Stomach (tissue), 9 donors: ENCODE measurements around the gene COX7B. TPM values are rescaled to one million over a fixed set of nuclear protein-coding genes. Genes with fewer than 3 reads are reported as not detected.
A peak's percentile ranks its signal among the peaks of the same experiment; 100 is the strongest.

Source experiments
- DNase-seq, 2 donors: peaks; one replicate each; pipeline versions ENCODE4 v3.0.0 to v3.0.0-alpha.2; 2013 to 2019
- H3K27ac ChIP-seq, 5 donors: fragments of 200-600 bp in 4 of 5; sonication (generic) in 4 of 5; one replicate each; pipeline ENCODE4 v1.5.1; 2013 to 2019; ENCODE audit warnings: mild to moderate bottlenecking in 1 of 5, moderate library complexity in 1 of 5
- H3K27me3 ChIP-seq, 3 donors: fragments of 200-600 bp; sonication (generic); one replicate each; pipeline ENCODE4 v1.5.1; 2017 to 2019; ENCODE audit warnings: mixed run types in 1 of 3
- H3K36me3 ChIP-seq, 4 donors: fragments of 200-600 bp; sonication (generic); 1 replicate in 3 of 4; 2 replicates in 1 of 4; pipeline ENCODE4 v1.5.1; 2016 to 2019
- H3K4me1 ChIP-seq, 4 donors: fragments of 200-600 bp; sonication (generic); one replicate each; pipeline ENCODE4 v1.5.1; 2016 to 2019
- H3K4me3 ChIP-seq, 4 donors: fragments of 200-600 bp; sonication (generic) in 3 of 4; one replicate each; pipeline ENCODE4 v1.5.1; 2016 to 2019; ENCODE audit warnings: mild to moderate bottlenecking in 1 of 4
- H3K9me3 ChIP-seq, 4 donors: fragments of 200-600 bp; sonication (generic); one replicate each; pipeline ENCODE4 v1.5.1; 2016 to 2019
- EP300 ChIP-seq: sonication (generic); formaldehyde crosslinking; IDR thresholded peaks from one replicate; pipeline ENCODE4 v1.6.1; 2017; ENCODE audit warnings: antibody characterized with exemption
- POLR2A ChIP-seq, 4 donors: fragments of 450-650 bp; IDR thresholded peaks; one replicate each; pipeline ENCODE4 v1.6.1; 2016; ENCODE audit warnings: antibody characterized with exemption in 4 of 4, control low read depth in 2 of 4, mild to moderate bottlenecking in 1 of 4, moderate library complexity in 1 of 4
- POLR2AphosphoS5 ChIP-seq, 3 donors: sonication (generic); formaldehyde crosslinking; IDR thresholded peaks; one replicate each; pipeline ENCODE4 v1.6.1; 2016; ENCODE audit warnings: antibody characterized with exemption in 3 of 3
- WGBS, 5 donors: extraction: QIAGEN DNeasy Blood & Tissue Kit in 3 of 5; methylation state at CpG; one replicate each; pipeline versions ENCODE4 v1.1.5 to v1.1.7; 2013 to 2018; 5-methylcytosine and 5-hydroxymethylcytosine counted together
- intact Hi-C: fragments of 100-400 bp; cut with DNase I; formaldehyde crosslinking; loops from one replicate; pipeline ENCODE4 v1.15.1; 2023; ENCODE audit warnings: low total_unique reads
- polyA plus RNA-seq, 3 donors: library from polyadenylated mRNA; stranded (reverse); fragments of 200-250 nt; gene quantifications; one replicate each; pipeline ENCODE4 v1.2.3, GENCODE V29; 2013
- total RNA-seq, 5 donors: library from RNA; depleted of rRNA; stranded (reverse); fragments of >200 nt; gene quantifications; one replicate each; pipeline versions ENCODE4 v1.1.0 to v1.2.3, GENCODE V29; 2014 to 2016
- TF ChIP-seq, protein P1 (sequence below), 7 experiments: fragments of 450-650 bp in 4 of 7; fragments of 200-600 bp in 3 of 7; sonication (generic) in 3 of 7; IDR thresholded peaks; one replicate each; pipeline ENCODE4 v1.5.1; 2016 to 2019; ENCODE audit warnings: antibody characterized with exemption in 7 of 7, control low read depth in 2 of 7, mild to moderate bottlenecking in 1 of 7
- donor health status: healthy with polysubstance abuse.
- donor health status: Bipolar disorder and iron deficiency.
- donor health status: healthy.

The COX7B gene
- total and polyA plus RNA-seq, 8 donors = 75.0 to 1,320 (median 695) TPM

- DNase-seq = no peak
- no peak overlapping the region for H3K27ac ChIP-seq
- no peaks in the 10 kb centered on the region for H3K36me3 ChIP-seq
- intact Hi-C loops = no loop called here
- 74 to 95% (median 88%) methylated on average over 4 to 7 of the region's 7 CpGs for WGBS, 5 donors
- no peaks in the 10 kb centered on the region for H3K27me3 ChIP-seq
- no peak for TF ChIP-seq POLR2AphosphoS5 (IDR thresholded peaks at IDR 0.05)
- TF ChIP-seq, protein P1, sequence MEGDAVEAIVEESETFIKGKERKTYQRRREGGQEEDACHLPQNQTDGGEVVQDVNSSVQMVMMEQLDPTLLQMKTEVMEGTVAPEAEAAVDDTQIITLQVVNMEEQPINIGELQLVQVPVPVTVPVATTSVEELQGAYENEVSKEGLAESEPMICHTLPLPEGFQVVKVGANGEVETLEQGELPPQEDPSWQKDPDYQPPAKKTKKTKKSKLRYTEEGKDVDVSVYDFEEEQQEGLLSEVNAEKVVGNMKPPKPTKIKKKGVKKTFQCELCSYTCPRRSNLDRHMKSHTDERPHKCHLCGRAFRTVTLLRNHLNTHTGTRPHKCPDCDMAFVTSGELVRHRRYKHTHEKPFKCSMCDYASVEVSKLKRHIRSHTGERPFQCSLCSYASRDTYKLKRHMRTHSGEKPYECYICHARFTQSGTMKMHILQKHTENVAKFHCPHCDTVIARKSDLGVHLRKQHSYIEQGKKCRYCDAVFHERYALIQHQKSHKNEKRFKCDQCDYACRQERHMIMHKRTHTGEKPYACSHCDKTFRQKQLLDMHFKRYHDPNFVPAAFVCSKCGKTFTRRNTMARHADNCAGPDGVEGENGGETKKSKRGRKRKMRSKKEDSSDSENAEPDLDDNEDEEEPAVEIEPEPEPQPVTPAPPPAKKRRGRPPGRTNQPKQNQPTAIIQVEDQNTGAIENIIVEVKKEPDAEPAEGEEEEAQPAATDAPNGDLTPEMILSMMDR (IDR thresholded peaks at IDR 0.05) = no peak
- no peak for TF ChIP-seq EP300
- no peak for TF ChIP-seq POLR2A (IDR thresholded peaks at IDR 0.05)
- H3K4me1 ChIP-seq = peaks cover 0 to 17% (median 0%) of the 10 kb centered on the region in 4 donors
- H3K9me3 ChIP-seq = no peaks in the 10 kb centered on the region
- H3K4me3 ChIP-seq = no peak overlapping the region
These were observed 46.8 kb downstream of the COX7B start for GRCh38 chrX:77945910-77946545.

- WGBS, 5 donors = 72 to 96% (median 87%) methylated on average over 2 of the region's 2 CpGs
- no peak for DNase-seq
- intact Hi-C loops = no loop called here
These were observed 47.3 kb downstream of the COX7B start for GRCh38 chrX:77946571-77946970.

DNA sequence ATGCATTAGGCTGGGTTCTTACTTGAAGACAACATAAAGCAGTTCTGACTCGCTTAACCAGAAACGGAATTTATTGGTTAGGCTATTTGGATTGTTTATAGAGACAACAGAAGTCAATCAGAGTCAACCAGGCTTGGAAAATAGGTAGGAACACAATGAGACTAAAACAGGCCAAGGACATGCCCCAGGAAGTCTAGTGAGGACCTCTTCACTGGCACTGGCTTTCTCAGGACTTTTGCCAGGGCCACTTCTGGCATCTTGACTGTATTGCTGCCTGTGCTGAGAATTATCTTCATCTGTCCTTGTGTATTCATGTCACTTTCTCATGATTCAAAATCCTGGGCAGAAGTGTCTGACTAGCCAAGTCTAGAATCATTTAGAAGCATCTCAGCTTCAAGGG lies 50.6 kb downstream of the COX7B start:
- H3K4me3 ChIP-seq = no peak overlapping the region
- WGBS, 5 donors = 72 to 77% (median 74%) methylated on average over 2 of the region's 2 CpGs
- H3K4me1 ChIP-seq = peaks cover 0 to 25% (median 8%) of the 10 kb centered on the region in 4 donors
- DNase-seq = no peak
- H3K27me3 ChIP-seq = no peaks in the 10 kb centered on the region
- no peak overlapping the region for H3K27ac ChIP-seq
- TF ChIP-seq POLR2A (IDR thresholded peaks at IDR 0.05) (no peak), POLR2AphosphoS5 (IDR thresholded peaks at IDR 0.05) (no peak), EP300 (no peak)
- no peaks in the 10 kb centered on the region for H3K36me3 ChIP-seq
- intact Hi-C loops = no loop called here
- H3K9me3 ChIP-seq = no peaks in the 10 kb centered on the region

More at GRCh38 chrX:77946571-77946970, 47.3 kb downstream of the COX7B start:
- H3K36me3 ChIP-seq = no peaks in the 10 kb centered on the region
- H3K27me3 ChIP-seq = no peaks in the 10 kb centered on the region
- TF ChIP-seq POLR2AphosphoS5 (IDR thresholded peaks at IDR 0.05) = no peak
- no peak for TF ChIP-seq EP300
- TF ChIP-seq, protein P1 (IDR thresholded peaks at IDR 0.05) = no peak
- no peak for TF ChIP-seq POLR2A (IDR thresholded peaks at IDR 0.05)
- H3K4me3 ChIP-seq = no peak overlapping the region
- peaks cover 0 to 17% (median 0%) of the 10 kb centered on the region in 4 donors for H3K4me1 ChIP-seq
- no peak overlapping the region for H3K27ac ChIP-seq
- H3K9me3 ChIP-seq = no peaks in the 10 kb centered on the region

DNA sequence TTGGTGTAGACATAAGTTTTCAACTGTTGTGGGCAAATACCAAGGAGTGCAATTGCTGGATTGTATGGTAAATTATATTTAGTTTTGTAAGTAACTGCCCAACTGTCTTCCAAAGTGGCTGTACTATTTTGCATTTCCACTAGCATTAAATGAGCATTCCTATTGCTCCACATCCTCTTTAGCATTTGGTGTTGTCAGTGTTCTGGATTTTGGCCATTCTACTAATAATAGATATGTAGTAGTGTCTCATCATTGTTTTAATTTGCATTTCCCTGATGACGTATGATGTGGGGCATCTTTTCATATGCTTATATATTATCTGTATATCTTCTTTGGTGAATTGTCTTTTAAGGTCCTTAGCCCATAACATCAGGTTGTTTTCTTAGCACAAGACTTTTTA lies 52.9 kb downstream of the COX7B start:
- H3K27me3 ChIP-seq = no peaks in the 10 kb centered on the region
- DNase-seq = no peak
- TF ChIP-seq, protein P1 (IDR thresholded peaks at IDR 0.05) = no peak
- TF ChIP-seq POLR2AphosphoS5 (IDR thresholded peaks at IDR 0.05) = no peak
- no peak for TF ChIP-seq EP300
- no peak for TF ChIP-seq POLR2A (IDR thresholded peaks at IDR 0.05)
- no peaks in the 10 kb centered on the region for H3K9me3 ChIP-seq
- intact Hi-C loops = no loop called here
- H3K4me3 ChIP-seq = no peak overlapping the region
- 64 to 92% (median 81%) methylated on average over 1 of the region's 1 CpG for WGBS, 5 donors
- H3K4me1 ChIP-seq = peaks cover 0 to 25% (median 8%) of the 10 kb centered on the region in 4 donors
- no peaks in the 10 kb centered on the region for H3K36me3 ChIP-seq
- H3K27ac ChIP-seq = no peak overlapping the region

GRCh38 chrX:77953302-77953701 lies 54.0 kb downstream of the COX7B start:
- no peak for DNase-seq
- H3K36me3 ChIP-seq = no peaks in the 10 kb centered on the region
- peaks cover 0 to 3% (median 2%) of the 10 kb centered on the region in 4 donors for H3K9me3 ChIP-seq
- 28 to 44% (median 33%) methylated on average over 1 of the region's 1 CpG for WGBS, 5 donors
- H3K27me3 ChIP-seq = no peaks in the 10 kb centered on the region
- no peak overlapping the region for H3K4me3 ChIP-seq
- no peak for TF ChIP-seq POLR2A (IDR thresholded peaks at IDR 0.05)
- TF ChIP-seq EP300 = no peak
- TF ChIP-seq, protein P1 (IDR thresholded peaks at IDR 0.05) = no peak
- no peak for TF ChIP-seq POLR2AphosphoS5 (IDR thresholded peaks at IDR 0.05)
- peak overlapping the region in 2 of 5 donors; percentile 17 to 32 for H3K27ac ChIP-seq
- intact Hi-C loops = no loop called here
- peaks cover 0 to 25% (median 8%) of the 10 kb centered on the region in 4 donors for H3K4me1 ChIP-seq
